H9 (cell line): ENCODE data around the gene ITPRID2. TPM values are rescaled to one million over a fixed set of nuclear protein-coding genes. Genes with fewer than 3 reads are reported as not detected.

Experiments used
- DNase-seq: peaks from one replicate; pipeline ENCODE4 v3.0.0-alpha.2; 2017
- H2AFZ ChIP-seq: one replicate; pipeline ENCODE4 v1.6.1; 2013; ENCODE audit warnings: mild to moderate bottlenecking, low read length, control low read depth, moderate library complexity
- H2AK5ac ChIP-seq: 2 replicates; pipeline ENCODE4 v1.6.1; 2013; ENCODE audit warnings: low read length, control low read depth, mixed read lengths; ENCODE audit not compliant: insufficient read length
- H2BK120ac ChIP-seq: one replicate; pipeline ENCODE4 v1.6.1; 2013; ENCODE audit warnings: low read depth, mild to moderate bottlenecking, low read length, control low read depth, inconsistent platforms; ENCODE audit not compliant: poor library complexity, severe bottlenecking
- H2BK12ac ChIP-seq: 2 replicates; pipeline ENCODE4 v1.6.1; 2013; ENCODE audit warnings: low read length, control low read depth, mixed read lengths, low read depth; ENCODE audit not compliant: insufficient read length
- H2BK15ac ChIP-seq: 2 replicates; pipeline ENCODE4 v1.6.1; 2013; ENCODE audit warnings: low read depth, low read length, control low read depth
- H2BK20ac ChIP-seq: one replicate; pipeline ENCODE4 v1.6.1; 2013; ENCODE audit warnings: low read depth, mild to moderate bottlenecking, low read length, control low read depth, inconsistent platforms; ENCODE audit not compliant: poor library complexity, severe bottlenecking
- H2BK5ac ChIP-seq: 2 replicates; pipeline ENCODE4 v1.6.1; 2013; ENCODE audit warnings: low read length, control low read depth, mixed read lengths; ENCODE audit not compliant: insufficient read length
- H3K14ac ChIP-seq: 2 replicates; pipeline ENCODE4 v1.6.1; 2013; ENCODE audit warnings: low read length, control low read depth; ENCODE audit not compliant: insufficient read depth
- H3K18ac ChIP-seq: 2 replicates; pipeline ENCODE4 v1.6.1; 2013; ENCODE audit warnings: low read depth, mild to moderate bottlenecking, mixed read lengths, low read length, control low read depth; ENCODE audit not compliant: insufficient read length
- H3K23ac ChIP-seq: 2 replicates; pipeline ENCODE4 v1.6.1; 2013; ENCODE audit warnings: low read length, control low read depth, mixed read lengths, low read depth; ENCODE audit not compliant: insufficient read length
- H3K23me2 ChIP-seq: 2 replicates; pipeline ENCODE4 v1.6.1; 2013; ENCODE audit warnings: low read depth, mild to moderate bottlenecking, mixed read lengths, low read length, control low read depth; ENCODE audit not compliant: insufficient read length, poor library complexity, severe bottlenecking
- H3K27ac ChIP-seq: 2 replicates; pipeline ENCODE4 v1.5.1; 2013; ENCODE audit warnings: low read length, control low read depth, mixed read lengths, low read depth; ENCODE audit not compliant: insufficient read length
- H3K27me3 ChIP-seq: 2 replicates; pipeline ENCODE4 v1.6.1; 2013; ENCODE audit warnings: low read length, control low read depth, inconsistent platforms; ENCODE audit not compliant: insufficient read depth
- H3K4ac ChIP-seq: 2 replicates; pipeline ENCODE4 v1.6.1; 2013; ENCODE audit warnings: low read depth, mild to moderate bottlenecking, control low read depth, inconsistent platforms, low read length, moderate library complexity
- H3K4me1 ChIP-seq: 2 replicates; pipeline ENCODE4 v1.6.1; 2013; ENCODE audit warnings: low read length, control low read depth, inconsistent platforms; ENCODE audit not compliant: insufficient read depth
- H3K4me2 ChIP-seq: 2 replicates; pipeline ENCODE4 v1.6.1; 2013; ENCODE audit warnings: low read length, control low read depth, mixed read lengths; ENCODE audit not compliant: insufficient read length, insufficient read depth
- H3K56ac ChIP-seq: 2 replicates; pipeline ENCODE4 v1.6.1; 2013; ENCODE audit warnings: low read depth, mild to moderate bottlenecking, mixed read lengths, low read length, control low read depth; ENCODE audit not compliant: insufficient read length
- H3K79me1 ChIP-seq: 2 replicates; pipeline ENCODE4 v1.6.1; 2013; ENCODE audit warnings: low read depth, mild to moderate bottlenecking, moderate library complexity, low read length, control low read depth, inconsistent platforms; ENCODE audit not compliant: insufficient read depth, poor library complexity, severe bottlenecking
- H3K79me2 ChIP-seq: 2 replicates; pipeline ENCODE4 v1.6.1; 2013; ENCODE audit warnings: low read length, control low read depth, inconsistent platforms; ENCODE audit not compliant: insufficient read depth
- H3K9ac ChIP-seq: 2 replicates; pipeline ENCODE4 v1.6.1; 2013; ENCODE audit warnings: low read length, control low read depth, mixed read lengths; ENCODE audit not compliant: insufficient read length; ENCODE audit errors: extremely low read depth
- H3K9me3 ChIP-seq: one replicate; pipeline ENCODE4 v1.6.1; 2013; ENCODE audit warnings: low read depth, low read length, inconsistent platforms; ENCODE audit not compliant: control insufficient read depth
- H3T11ph ChIP-seq: one replicate; pipeline ENCODE4 v1.6.1; 2013; ENCODE audit warnings: mild to moderate bottlenecking, low read length, control low read depth, inconsistent platforms
- H4K20me1 ChIP-seq: one replicate; pipeline ENCODE4 v1.6.1; 2013; ENCODE audit not compliant: control insufficient read depth, insufficient read length, insufficient read depth
- H4K5ac ChIP-seq: 2 replicates; pipeline ENCODE4 v1.6.1; 2013; ENCODE audit warnings: low read depth, mild to moderate bottlenecking, mixed read lengths, low read length, control low read depth; ENCODE audit not compliant: insufficient read length
- H4K8ac ChIP-seq: replicated peaks from 2 replicates; pipeline ENCODE4 v1.6.1; 2013; ENCODE audit warnings: low read length, control low read depth, mixed read lengths, low read depth; ENCODE audit not compliant: insufficient read length
- H4K91ac ChIP-seq: 2 replicates; pipeline ENCODE4 v1.6.1; 2013; ENCODE audit warnings: low read depth, mild to moderate bottlenecking, moderate library complexity, mixed read lengths, low read length, control low read depth; ENCODE audit not compliant: insufficient read length
- H3K27ac Mint-ChIP-seq, 3 experiments: 2 replicates in 2 of 3; 3 replicates in 1 of 3; pipeline ENCODE4 v1.8.0; 2020 to 2021; ENCODE audit warnings: mixed read lengths in 3 of 3, mild to moderate bottlenecking in 1 of 3, moderate library complexity in 1 of 3
- H3K27me3 Mint-ChIP-seq: 2 replicates; pipeline ENCODE4 v1.8.0; 2021; ENCODE audit warnings: low read depth, mild to moderate bottlenecking, moderate library complexity, mixed read lengths
- H3K36me3 Mint-ChIP-seq, 3 experiments: 2 replicates in 2 of 3; 3 replicates in 1 of 3; pipeline ENCODE4 v1.8.0; 2020 to 2021; ENCODE audit warnings: low read depth in 3 of 3, mixed read lengths in 3 of 3; ENCODE audit not compliant: insufficient read depth in 1 of 3
- H3K4me1 Mint-ChIP-seq, 2 experiments: 2 replicates each; pipeline ENCODE4 v1.8.0; 2020; ENCODE audit warnings: mixed read lengths in 2 of 2
- H3K4me3 Mint-ChIP-seq, 2 experiments: 2 replicates in 1 of 2; 3 replicates in 1 of 2; pipeline ENCODE4 v1.8.0; 2020 to 2021; ENCODE audit warnings: mild to moderate bottlenecking in 2 of 2, mixed read lengths in 2 of 2, moderate library complexity in 1 of 2
- H3K9me3 Mint-ChIP-seq, 2 experiments: 2 replicates in 1 of 2; 3 replicates in 1 of 2; pipeline ENCODE4 v1.8.0; 2020; ENCODE audit warnings: mild to moderate bottlenecking in 2 of 2, mixed read lengths in 2 of 2, moderate library complexity in 1 of 2
- CTCF ChIP-seq: fragments of 200-600 bp; sonication (generic); conservative IDR thresholded peaks from 3 replicates; pipeline ENCODE4 v1.8.0; 2021; ENCODE audit warnings: antibody characterized with exemption, mild to moderate bottlenecking
- WGBS: extraction: QIAGEN DNeasy Blood & Tissue Kit; methylation state at CpG from one replicate; pipeline ENCODE4 v1.1.7; 2013; ENCODE audit warnings: missing lambda C conversion rate, low lambda C conversion rate, mixed read lengths; ENCODE audit not compliant: insufficient read length; ENCODE audit errors: extremely low coverage; 5-methylcytosine and 5-hydroxymethylcytosine counted together
- total RNA-seq: library from RNA; stranded (reverse); gene quantifications from 2 replicates; pipeline ENCODE4 v1.2.1, GENCODE V29; 2021

Gene ITPRID2
- total RNA-seq, 1 experiment from 2014 or later, result 12.0 TPM

DNA sequence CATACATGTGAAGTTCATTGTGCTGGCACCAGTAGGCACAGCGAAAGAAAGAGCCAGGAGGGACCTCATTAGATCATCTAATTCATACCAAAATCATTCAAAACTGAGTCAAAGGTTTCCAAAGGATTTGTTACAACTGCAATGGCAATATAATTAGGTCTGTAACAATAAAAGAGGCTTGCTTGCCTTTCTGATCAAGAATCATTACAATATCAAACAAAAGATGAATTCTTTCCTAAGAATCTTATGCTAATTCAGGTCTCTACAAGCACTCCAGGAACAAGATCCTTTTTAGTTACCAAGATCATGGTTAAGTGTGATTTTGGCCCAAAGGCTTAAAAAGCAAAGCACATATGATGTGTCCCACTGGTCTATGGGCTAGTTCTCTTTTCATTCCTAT, 41.9 kb upstream of the ITPRID2 start:
- no CpG with 5 or more reads among the region's 1 CpG for WGBS
- no peak for DNase-seq
- Histone ChIP-seq H3K4me1 (no peaks in the 10 kb centered on the region), H2BK20ac (no peak overlapping the region), H2BK120ac (no peak overlapping the region), H4K8ac (no peak overlapping the region), H3K79me2 (no peaks in the 10 kb centered on the region), H3K56ac (no peak overlapping the region), H3K18ac (no peak overlapping the region), H3K9ac (no peak overlapping the region), H2AFZ (no peak overlapping the region), H3K4me2 (no peak overlapping the region), H4K91ac (no peak overlapping the region), H4K5ac (no peak overlapping the region), H3K4ac (no peak overlapping the region), H3T11ph (no peak overlapping the region), H2BK5ac (no peak overlapping the region), H3K14ac (no peak overlapping the region), H3K27me3 (no peaks in the 10 kb centered on the region), H4K20me1 (no peaks in the 10 kb centered on the region), H3K23me2 (no peaks in the 10 kb centered on the region), H3K23ac (no peak overlapping the region), H2BK15ac (no peak overlapping the region), H3K9me3 (no peaks in the 10 kb centered on the region), H2BK12ac (no peak overlapping the region), H3K79me1 (no peaks in the 10 kb centered on the region), H3K27ac (no peak overlapping the region), H2AK5ac (no peak overlapping the region)
- H3K4me3 Mint-ChIP-seq, result no peak overlapping the region
- no peaks in the 10 kb centered on the region for H3K36me3 Mint-ChIP-seq
- H3K27me3 Mint-ChIP-seq, result no peaks in the 10 kb centered on the region
- H3K27ac Mint-ChIP-seq, result no peak overlapping the region
- H3K9me3 Mint-ChIP-seq, result no peaks in the 10 kb centered on the region
- H3K4me1 Mint-ChIP-seq, result peaks cover 22 to 23% of the 10 kb centered on the region in 2 experiments
- no peak for TF ChIP-seq CTCF
